PC-3 (cell line): ENCODE measurements around the gene STX16.

ENCODE experiments used
- CTCF ChIP-seq: fragments of 300-600 bp; sonication (generic); conservative IDR thresholded peaks from 2 replicates; pipeline ENCODE4 v1.5.1; 2017; ENCODE audit warnings: antibody characterized with exemption, low read depth, mild to moderate bottlenecking, low read length
- EZH2phosphoT487 ChIP-seq: fragments of 300-600 bp; sonication (generic); IDR thresholded peaks from 2 replicates; pipeline ENCODE4 v1.6.1; 2018; ENCODE audit warnings: mild to moderate bottlenecking, antibody characterized with exemption, low read length, borderline replicate concordance

GRCh38 chr20:58611236-58612030, 39.6 kb upstream of the STX16 start:
- no peak for TF ChIP-seq EZH2phosphoT487
- no peak for TF ChIP-seq CTCF
